ENCODE results near the gene HSD17B1. TPM values are rescaled to one million over a fixed set of nuclear protein-coding genes. Genes with fewer than 3 reads are reported as not detected.
A peak's percentile ranks its signal among the peaks of the same experiment; 100 is the strongest.

Gene HSD17B1
- total RNA-seq, 1 donor from 2014 or later: 2.0 TPM

DNA sequence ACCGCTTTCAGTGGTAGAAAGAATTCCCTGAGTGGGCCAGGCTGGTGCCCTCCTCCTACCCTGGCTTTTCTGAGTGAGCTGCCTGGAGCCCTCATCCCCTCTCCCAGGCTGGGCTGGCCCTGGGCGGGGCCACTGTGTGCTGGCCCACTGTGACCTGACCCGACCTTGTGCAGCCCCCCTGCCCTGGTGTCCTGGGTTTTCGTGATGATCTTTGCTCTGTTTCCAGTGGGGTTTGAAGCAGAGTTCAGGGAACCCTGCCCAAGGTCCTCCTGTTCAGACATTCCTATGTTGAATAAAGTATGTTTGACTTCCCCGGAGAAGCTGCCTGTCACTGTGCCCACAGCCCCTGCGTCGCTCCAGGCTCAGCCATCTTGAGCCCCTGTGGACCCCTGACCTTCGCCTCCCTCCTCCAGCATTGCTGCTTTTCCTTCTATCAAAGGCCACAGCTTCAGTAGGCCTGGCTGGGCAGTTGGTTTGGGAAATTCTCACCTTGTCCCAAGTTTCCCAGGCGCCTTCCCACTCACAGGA lies 30.4 kb upstream of the HSD17B1 start:
- peaks cover 77% of the 10 kb centered on the region for H3K4me1 ChIP-seq
- TF ChIP-seq POLR2AphosphoS5 (IDR thresholded peaks at IDR 0.05; ENCODE audit: insufficient read depth in 1 of 2, low read depth in 1 of 2): no peak
- no peak for TF ChIP-seq CTCF (IDR thresholded peaks at IDR 0.05)
- no peak for TF ChIP-seq POLR2A (IDR thresholded peaks at IDR 0.05)
- peak overlapping the region; percentile 95 for H3K27ac ChIP-seq
- no peaks in the 10 kb centered on the region for H3K9me3 ChIP-seq
- peak in 1 of 2 donors; percentile 84 for DNase-seq (ENCODE audit: extremely low spot score in 2 of 2)
- intact Hi-C loops (cut with DNase I): loop anchor here (5.0 kb wide), 1 partner anchor 100 kb away; the partner anchor contains the start of gene CAVIN1
- no peaks in the 10 kb centered on the region for H3K36me3 ChIP-seq
- H3K27me3 ChIP-seq: no peaks in the 10 kb centered on the region
- no peak overlapping the region for H3K4me3 ChIP-seq

DNA sequence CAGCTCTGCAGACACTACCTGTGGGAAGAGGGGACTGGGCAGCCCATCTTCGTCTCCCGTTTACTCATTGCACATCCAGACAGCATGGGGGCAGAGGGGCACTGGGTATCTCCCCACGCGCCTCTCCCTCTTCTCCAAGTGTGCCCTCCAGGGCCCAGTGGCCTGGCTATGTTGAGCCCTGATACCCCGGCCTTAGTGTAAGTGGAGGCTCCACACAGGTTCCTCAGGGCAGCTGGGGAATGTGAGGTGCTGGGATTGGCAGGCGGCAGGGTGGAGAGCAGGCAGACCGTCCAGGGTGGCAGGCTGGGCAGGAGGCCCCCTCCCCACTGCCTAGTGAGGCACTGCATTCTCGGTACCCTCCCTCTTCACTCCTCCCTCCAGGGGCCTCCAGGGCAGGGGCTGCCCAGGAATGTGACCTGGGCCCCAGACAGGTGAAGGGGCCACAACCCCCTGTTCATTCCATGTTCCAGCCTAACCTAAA lies 29.9 kb upstream of the HSD17B1 start:
- Histone ChIP-seq H3K9me3 (no peaks in the 10 kb centered on the region), H3K36me3 (no peaks in the 10 kb centered on the region), H3K4me1 (peaks cover 73% of the 10 kb centered on the region), H3K4me3 (no peak overlapping the region), H3K27ac (peak overlapping the region; percentile 95), H3K27me3 (no peaks in the 10 kb centered on the region)
- TF ChIP-seq POLR2A (IDR thresholded peaks at IDR 0.05) (no peak), CTCF (IDR thresholded peaks at IDR 0.05) (no peak), POLR2AphosphoS5 (IDR thresholded peaks at IDR 0.05; ENCODE audit: insufficient read depth in 1 of 2, low read depth in 1 of 2) (no peak)
- peak in 1 of 2 donors; percentile 80 for DNase-seq (ENCODE audit: extremely low spot score in 2 of 2)
- intact Hi-C loops (cut with DNase I): loop anchor here (5.0 kb wide), 1 partner anchor 101 kb away; the partner anchor contains the start of gene CAVIN1

DNA sequence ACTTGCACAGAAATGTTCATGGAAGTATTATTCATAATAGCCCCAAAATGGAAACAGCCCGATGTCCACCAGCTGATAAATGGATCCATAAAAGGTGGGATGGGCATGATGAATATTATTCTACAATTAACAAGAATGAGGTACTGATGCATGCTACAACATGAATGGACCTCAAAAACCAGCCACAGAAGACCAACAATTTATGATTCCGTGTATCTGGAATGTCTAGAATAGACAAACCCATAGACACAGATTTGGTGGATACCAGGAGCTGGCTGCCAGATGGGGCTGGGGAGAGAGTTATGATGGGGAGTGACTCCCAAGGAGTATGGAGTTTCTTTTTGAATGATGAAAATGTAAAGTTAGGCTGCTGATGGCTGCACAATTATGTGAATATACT lies 27.5 kb upstream of the HSD17B1 start:
- DNase-seq (ENCODE audit: extremely low spot score in 2 of 2): no peak
- Histone ChIP-seq H3K27ac (peak overlapping the region; percentile 18), H3K4me3 (no peak overlapping the region), H3K36me3 (no peaks in the 10 kb centered on the region), H3K27me3 (no peaks in the 10 kb centered on the region), H3K4me1 (peaks cover 61% of the 10 kb centered on the region), H3K9me3 (no peaks in the 10 kb centered on the region)
- intact Hi-C loops (cut with DNase I): no loop called here
- no peak for TF ChIP-seq CTCF (IDR thresholded peaks at IDR 0.05)
- no peak for TF ChIP-seq POLR2A (IDR thresholded peaks at IDR 0.05)
- no peak for TF ChIP-seq POLR2AphosphoS5 (IDR thresholded peaks at IDR 0.05; ENCODE audit: insufficient read depth in 1 of 2, low read depth in 1 of 2)

GRCh38 chr17:42526031-42526444 lies 26.7 kb upstream of the HSD17B1 start:
- no peaks in the 10 kb centered on the region for H3K36me3 ChIP-seq
- DNase-seq (ENCODE audit: extremely low spot score in 2 of 2): no peak
- no peaks in the 10 kb centered on the region for H3K9me3 ChIP-seq
- intact Hi-C loops (cut with DNase I): no loop called here
- peak overlapping the region; percentile 18 for H3K27ac ChIP-seq
- peaks cover 58% of the 10 kb centered on the region for H3K4me1 ChIP-seq
- H3K4me3 ChIP-seq: no peak overlapping the region
- TF ChIP-seq POLR2AphosphoS5 (IDR thresholded peaks at IDR 0.05; ENCODE audit: insufficient read depth in 1 of 2, low read depth in 1 of 2) (no peak), CTCF (IDR thresholded peaks at IDR 0.05) (no peak), POLR2A (IDR thresholded peaks at IDR 0.05) (no peak)
- no peaks in the 10 kb centered on the region for H3K27me3 ChIP-seq

DNA sequence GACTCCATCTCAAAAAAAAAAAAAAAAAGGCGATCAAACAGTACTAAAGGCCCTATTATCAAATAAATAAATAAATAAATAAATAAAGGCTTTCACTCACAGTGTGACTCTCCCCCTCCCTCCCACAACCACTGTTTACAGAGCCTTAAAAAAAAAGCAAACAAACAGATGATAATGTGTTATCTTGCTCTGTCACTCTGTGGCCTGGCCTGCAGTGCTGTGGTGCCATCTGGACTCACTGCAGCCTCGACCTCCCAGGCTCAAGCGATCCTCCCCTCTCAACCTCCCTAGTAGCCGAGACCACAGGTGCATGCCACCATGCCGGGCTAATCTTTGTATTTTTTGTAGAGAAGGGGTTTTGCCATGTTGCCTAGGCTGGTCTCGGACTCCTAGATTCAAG lies 24.8 kb upstream of the HSD17B1 start:
- intact Hi-C loops (cut with DNase I): no loop called here
- TF ChIP-seq POLR2A (IDR thresholded peaks at IDR 0.05) (no peak), CTCF (IDR thresholded peaks at IDR 0.05) (no peak), POLR2AphosphoS5 (IDR thresholded peaks at IDR 0.05; ENCODE audit: insufficient read depth in 1 of 2, low read depth in 1 of 2) (no peak)
- Histone ChIP-seq H3K36me3 (no peaks in the 10 kb centered on the region), H3K4me1 (peaks cover 47% of the 10 kb centered on the region), H3K27me3 (no peaks in the 10 kb centered on the region), H3K9me3 (no peaks in the 10 kb centered on the region), H3K4me3 (no peak overlapping the region), H3K27ac (no peak overlapping the region)
- DNase-seq (ENCODE audit: extremely low spot score in 2 of 2): no peak
